GM20431 (cell line): ENCODE results near the gene NHERF2.

Source experiments
- in situ Hi-C: fragments of 300-500 bp; cut with MseI, MboI; formaldehyde crosslinking; loops from one replicate; pipeline ENCODE4 v1.15.0; 2020; ENCODE audit warnings: low sequenced_read_pairs; ENCODE audit not compliant: unreplicated experiment

The NHERF2 gene

GRCh38 chr16:2026461-2027023 is at the start of gene NHERF2:
Gene NHERF2, plus strand, starts transcription at chr16:2026902. Its CDS starts 104 bp downstream, at chr16:2027006.
- in situ Hi-C loops: loop anchor here (10.0 kb wide), 1 partner anchor 118 kb away; the partner anchor contains the start of gene RAB26

- in situ Hi-C loops: no loop called here
These were observed 49.5 kb upstream of the NHERF2 start for GRCh38 chr16:1976951-1977874.

- in situ Hi-C loops: no loop called here
These were observed 48.8 kb upstream of the NHERF2 start for GRCh38 chr16:1977875-1978268.

- in situ Hi-C loops: no loop called here
These were observed 48.1 kb upstream of the NHERF2 start for GRCh38 chr16:1978476-1979120.

- in situ Hi-C loops: no loop called here
These were observed 47.3 kb upstream of the NHERF2 start for GRCh38 chr16:1979271-1980029.

GRCh38 chr16:1980030-1980769 is 46.5 kb upstream of the NHERF2 start:
- in situ Hi-C loops: no loop called here

GRCh38 chr16:1980770-1981087 is 46.0 kb upstream of the NHERF2 start:
- in situ Hi-C loops: no loop called here

GRCh38 chr16:1981398-1981836 is 45.3 kb upstream of the NHERF2 start, which contains the start of gene NOXO1:
Gene NOXO1, minus strand, starts transcription at chr16:1981469. Its CDS starts 290 bp downstream, at chr16:1981179.
- in situ Hi-C loops: no loop called here

GRCh38 chr16:1982013-1982433 is 44.7 kb upstream of the NHERF2 start:
- in situ Hi-C loops: no loop called here

- in situ Hi-C loops: no loop called here
These were observed 43.6 kb upstream of the NHERF2 start for GRCh38 chr16:1982991-1983543.

- in situ Hi-C loops: no loop called here
These were observed 43.0 kb upstream of the NHERF2 start, which contains the start of gene GFER for GRCh38 chr16:1983544-1984346. Gene GFER, plus strand, starts transcription at chr16:1984193. Its CDS starts 26 bp downstream, at chr16:1984219.

GRCh38 chr16:1984347-1985225 is 42.1 kb upstream of the NHERF2 start:
- in situ Hi-C loops: no loop called here

GRCh38 chr16:1985466-1986150 is 41.1 kb upstream of the NHERF2 start:
- in situ Hi-C loops: no loop called here

- in situ Hi-C loops: no loop called here
These were observed 39.5 kb upstream of the NHERF2 start for GRCh38 chr16:1987198-1987597.

- in situ Hi-C loops: no loop called here
These were observed 37.2 kb upstream of the NHERF2 start, which contains the start of gene SYNGR3 for GRCh38 chr16:1989209-1990100. Gene SYNGR3, plus strand, starts transcription at chr16:1989970. Its CDS starts 133 bp downstream, at chr16:1990103.

GRCh38 chr16:1990101-1990350 is 36.7 kb upstream of the NHERF2 start:
- in situ Hi-C loops: no loop called here
